GM12878 (cell line): ENCODE results near the gene OR1F1. TPM values are rescaled to one million over a fixed set of nuclear protein-coding genes. Genes with fewer than 3 reads are reported as not detected.

Experiments
- ATAC-seq: fragments of 200-7000 bp; cut with Tn5 transposase; 3 replicates; pipeline ENCODE4 v1.9.1; 2020; ENCODE audit warnings: mild to moderate bottlenecking, moderate library complexity
- BruUV-seq: library from RNA; stranded (reverse); fragments of 400-500 nt; replicated peaks from 2 replicates; lab custom pipeline; 2021; lab: Mats Ljungman, UMichigan
- CTCF ChIA-PET: fragments of 300-600 bp; sonication (Branson Sonifier 250); formaldehyde crosslinking; extraction: SDS; loops from one replicate; lab custom pipeline; 2021; ENCODE audit warnings: inconsistent platforms; lab: Yijun Ruan, JAX
- POLR2A ChIA-PET: fragments of 350-600 bp; formaldehyde crosslinking; extraction: SDS; loops from one replicate; lab custom pipeline; 2021; ENCODE audit warnings: inconsistent platforms; lab: Charles Lee
- RAD21 ChIA-PET: fragments of 300-600 bp; sonication (Branson Sonifier 250); formaldehyde crosslinking; loops from one replicate; lab custom pipeline; 2023; ENCODE audit warnings: antibody characterized with exemption; ENCODE audit not compliant: unreplicated experiment; lab: Charles Lee
- SMC1A ChIA-PET: fragments of 300-600 bp; sonication (Branson Sonifier 250); formaldehyde crosslinking; loops from one replicate; lab custom pipeline; 2023; ENCODE audit not compliant: unreplicated experiment, uncharacterized antibody; lab: Charles Lee
- DNase-seq: peaks from one replicate; pipeline ENCODE4 v3.0.0-alpha.2; 2011; ENCODE audit warnings: low read depth, low spot score
- FAIRE-seq: peaks from 3 replicates; lab custom pipeline; 2011; peaks lifted over from hg19 to GRCh38; lab: Jason Lieb, UNC
- H2AFZ ChIP-seq: 2 replicates; pipeline ENCODE4 v1.6.0; 2011; ENCODE audit warnings: low read depth, low read length, control low read depth; ENCODE audit not compliant: control insufficient read depth
- H3K27ac ChIP-seq: 2 replicates; pipeline ENCODE4 v1.5.1; 2011; ENCODE audit warnings: control low read depth; ENCODE audit not compliant: control insufficient read depth, insufficient read depth
- H3K27me3 ChIP-seq, 2 experiments: replicated peaks in 1 of 2; 2 replicates each; pipeline versions ENCODE4 v1.6.0 to v1.6.1; 2011; ENCODE audit warnings: low read length in 1 of 2; ENCODE audit not compliant: control insufficient read depth in 2 of 2, insufficient read depth in 2 of 2
- H3K36me3 ChIP-seq, 2 experiments: 2 replicates each; pipeline ENCODE4 v1.5.1; 2011; ENCODE audit warnings: low read length in 1 of 2; ENCODE audit not compliant: control insufficient read depth in 2 of 2, insufficient read depth in 2 of 2
- H3K4me1 ChIP-seq: 2 replicates; pipeline ENCODE4 v1.6.1; 2011; ENCODE audit warnings: mild to moderate bottlenecking, low read length, moderate library complexity, mixed read lengths; ENCODE audit not compliant: control insufficient read depth, insufficient read depth
- H3K4me2 ChIP-seq: 2 replicates; pipeline ENCODE4 v1.6.0; 2011; ENCODE audit warnings: control low read depth; ENCODE audit not compliant: control insufficient read depth, insufficient read depth
- H3K4me3 ChIP-seq: fragments of 200-600 bp; sonication (generic); 2 replicates; pipeline ENCODE4 v1.5.1; 2016
- H3K79me2 ChIP-seq: 2 replicates; pipeline ENCODE4 v1.6.0; 2011; ENCODE audit warnings: low read length; ENCODE audit not compliant: control insufficient read depth, insufficient read depth
- H3K9ac ChIP-seq: 2 replicates; pipeline ENCODE4 v1.8.0; 2011; ENCODE audit warnings: low read length, control low read depth, mixed read lengths; ENCODE audit not compliant: control insufficient read depth, insufficient read depth
- H3K9me3 ChIP-seq: replicated peaks from 3 replicates; pipeline ENCODE4 v1.5.1; 2011; ENCODE audit warnings: mild to moderate bottlenecking, low read length; ENCODE audit not compliant: control insufficient read depth, insufficient read depth
- H4K20me1 ChIP-seq: 2 replicates; pipeline ENCODE4 v1.6.0; 2011; ENCODE audit not compliant: control insufficient read depth, insufficient read depth
- BCL11A ChIP-seq: IDR thresholded peaks from 2 replicates; pipeline ENCODE4 v1.6.1; 2011; ENCODE audit warnings: low read depth, low read length
- CBFB ChIP-seq: IDR thresholded peaks from 2 replicates; pipeline ENCODE4 v1.6.1; 2016; ENCODE audit warnings: antibody characterized with exemption, low read depth
- CBX3 ChIP-seq: fragments of 200-600 bp; sonication (generic); IDR thresholded peaks from 2 replicates; pipeline ENCODE4 v1.6.1; 2016; ENCODE audit warnings: low read depth, borderline replicate concordance
- CREM ChIP-seq: IDR thresholded peaks from 2 replicates; pipeline ENCODE4 v1.6.1; 2014; ENCODE audit warnings: antibody characterized with exemption, low read depth
- EZH2 ChIP-seq: IDR thresholded peaks from 2 replicates; pipeline ENCODE4 v1.6.1; 2012; ENCODE audit warnings: low read depth, mild to moderate bottlenecking, control low read depth, inconsistent platforms, low read length, borderline replicate concordance; ENCODE audit not compliant: control insufficient read depth
- FOXM1 ChIP-seq: IDR thresholded peaks from 2 replicates; pipeline ENCODE4 v1.6.1; 2012; ENCODE audit warnings: low read depth, mild to moderate bottlenecking, inconsistent platforms, low read length, moderate library complexity
- GATAD2B ChIP-seq: fragments of 450-650 bp; conservative IDR thresholded peaks from 2 replicates; pipeline ENCODE4 v1.6.1; 2017; ENCODE audit warnings: low read depth, mild to moderate bottlenecking, moderate library complexity
- HCFC1 ChIP-seq: fragments of 150-350 bp; IDR thresholded peaks from 2 replicates; pipeline ENCODE4 v1.6.1; 2014; ENCODE audit warnings: low read length
- HDGF ChIP-seq: fragments of 450-650 bp; IDR thresholded peaks from 2 replicates; pipeline ENCODE4 v1.6.1; 2016; ENCODE audit warnings: antibody characterized with exemption
- IRF3 ChIP-seq: fragments of 450-650 bp; IDR thresholded peaks from 2 replicates; pipeline ENCODE4 v1.6.1; 2014; ENCODE audit warnings: mild to moderate bottlenecking
- IRF4 ChIP-seq: IDR thresholded peaks from 2 replicates; pipeline ENCODE4 v1.6.1; 2011; ENCODE audit warnings: low read depth, low read length
- KLF5 ChIP-seq: fragments of 450-650 bp; IDR thresholded peaks from 2 replicates; pipeline ENCODE4 v1.6.1; 2014; ENCODE audit warnings: mild to moderate bottlenecking; ENCODE audit not compliant: partially characterized antibody
- MEF2A ChIP-seq: IDR thresholded peaks from 2 replicates; pipeline ENCODE4 v1.6.1; 2011; ENCODE audit warnings: low read depth, mild to moderate bottlenecking, low read length, moderate library complexity; ENCODE audit not compliant: insufficient read depth
- NFYA ChIP-seq: IDR thresholded peaks from 2 replicates; pipeline ENCODE4 v1.6.1; 2011; ENCODE audit warnings: low read depth, mild to moderate bottlenecking, low read length, improper control_type of control experiment, borderline replicate concordance
- POU2F2 ChIP-seq: IDR thresholded peaks from 3 replicates; pipeline ENCODE4 v1.6.1; 2011; ENCODE audit warnings: low read depth, mild to moderate bottlenecking, low read length, borderline replicate concordance
- RUNX3 ChIP-seq: IDR thresholded peaks from 2 replicates; pipeline ENCODE4 v1.6.1; 2012; ENCODE audit warnings: low read length, inconsistent platforms
- SMAD5 ChIP-seq: IDR thresholded peaks from 2 replicates; pipeline ENCODE4 v1.6.1; 2016; ENCODE audit warnings: antibody characterized with exemption, low read depth
- SREBF2 ChIP-seq: IDR thresholded peaks from 2 replicates; pipeline ENCODE4 v1.6.1; 2012; ENCODE audit warnings: mild to moderate bottlenecking, low read length
- ZBED1 ChIP-seq: IDR thresholded peaks from 2 replicates; pipeline ENCODE4 v1.6.1; 2016; ENCODE audit warnings: borderline replicate concordance
- ZBTB33 ChIP-seq: fragments of 450-650 bp; IDR thresholded peaks from 2 replicates; pipeline ENCODE4 v1.6.1; 2017; ENCODE audit warnings: mild to moderate bottlenecking
- WGBS: methylation state at CpG from one replicate; pipeline ENCODE4 v1.1.6; 2016; ENCODE audit warnings: low lambda C conversion rate; ENCODE audit not compliant: insufficient replicate concordance, insufficient coverage; ENCODE audit errors: missing lambda C conversion rate; 5-methylcytosine and 5-hydroxymethylcytosine counted together
- in situ Hi-C: fragments of 300-500 bp; cut with MboI; formaldehyde crosslinking; loops from 9 replicates; pipeline ENCODE4 v1.14.3; 2018; ENCODE audit warnings: mixed read lengths
- intact Hi-C: fragments of 100-400 bp; cut with micrococcal nuclease; formaldehyde crosslinking; loops from one replicate; pipeline ENCODE4 v1.14.2; 2022; ENCODE audit not compliant: unreplicated experiment
- polyA plus RNA-seq, 11 experiments: library from polyadenylated mRNA; depleted of rRNA in 4 of 11; unstranded in 6 of 11; stranded (reverse) in 5 of 11; fragments of >200 nt; fragmentation: Nextera tagmentation in 4 of 11; fragmentation: Illumina TruSeq in 1 of 11; extraction: Ambion mirVana in 4 of 11; extraction: Trizol in 1 of 11; gene quantifications; 1 replicate in 1 of 11; 2 replicates in 10 of 11; pipeline versions ENCODE4 v1.2.1 to v1.2.3, GENCODE V29; 2011 to 2016; ENCODE audit warnings: inconsistent platforms in 2 of 11, missing spikeins in 2 of 11, low read depth in 1 of 11
- total RNA-seq, 4 experiments: library from RNA; depleted of rRNA in 3 of 4; stranded (reverse); fragments of >200 nt in 3 of 4; fragmentation: Illumina TruSeq in 1 of 4; extraction: Trizol in 1 of 4; gene quantifications; 2 replicates each; pipeline versions ENCODE4 v1.2.1 to v1.2.3, GENCODE V29; 2013 to 2021

The OR1F1 gene
- total and polyA plus RNA-seq, 10 of the 15 experiments (the other 5 are each of a cell fraction or from before 2014, with no cell fraction given): 0.10 to 0.14 (median 0.12) TPM; not detected in 7

- TF ChIP-seq KLF5: no peak
- TF ChIP-seq CBFB: no peak
- TF ChIP-seq POU2F2: no peak
- no peak for TF ChIP-seq RUNX3
- TF ChIP-seq SREBF2: no peak
- no peak for TF ChIP-seq HCFC1
- TF ChIP-seq ZBTB33: no peak
These were observed 45.2 kb upstream of the OR1F1 start (continued) for GRCh38 chr16:3142770-3143169.

GRCh38 chr16:3143189-3143588 is 44.8 kb upstream of the OR1F1 start:
- H3K36me3 ChIP-seq: no peaks in the 10 kb centered on the region; a peak in 2 of 4 replicates
- no peak overlapping the region for H2AFZ ChIP-seq
- 86% methylated on average over 11 of the region's 11 CpGs for WGBS
- no peaks in the 10 kb centered on the region for H3K9me3 ChIP-seq
- TF ChIP-seq IRF3 (no peak), GATAD2B (no peak), ZBED1 (no peak), CBX3 (no peak), IRF4 (no peak), HDGF (no peak), BCL11A (no peak), NFYA (no peak), EZH2 (no peak), CREM (no peak), SMAD5 (no peak), MEF2A (no peak), FOXM1 (no peak)
- H3K4me2 ChIP-seq: no peak overlapping the region
- no peak for FAIRE-seq
- ChIA-PET SMC1A (no interaction called here), POLR2A (no interaction called here), CTCF (interaction anchor here (0.8 to 1.5 kb wide), 2 partner anchors 14 to 115 kb away, joined by 3 to 5 read pairs; no protein-coding TSS in a partner anchor), RAD21 (interaction anchor here (2.5 kb wide), 1 partner anchor 8 kb away, joined by 6 read pairs; the partner anchor contains the start of gene ZNF213)
- ATAC-seq: no peak
- in situ Hi-C loops: no loop called here
- no peaks in the 10 kb centered on the region for H3K27me3 ChIP-seq
- no peak overlapping the region for H3K9ac ChIP-seq
- no peak for DNase-seq
- H3K27ac ChIP-seq: no peak overlapping the region
- H4K20me1 ChIP-seq: no peaks in the 10 kb centered on the region
- no TSS peak for BruUV-seq
- no peaks in the 10 kb centered on the region for H3K79me2 ChIP-seq
- H3K4me3 ChIP-seq: no peak overlapping the region
- no peaks in the 10 kb centered on the region for H3K4me1 ChIP-seq
- intact Hi-C loops: no loop called here
